Urinary bladder (tissue), 4 donors: Measurements from ENCODE around the gene SLC30A2. TPM values are rescaled to one million over a fixed set of nuclear protein-coding genes. Genes with fewer than 3 reads are reported as not detected.

ENCODE experiments used
- DNase-seq: peaks from one replicate; pipeline ENCODE4 v3.0.0-alpha.2; 2015; ENCODE audit errors: extremely low spot score
- H3K27ac ChIP-seq: one replicate; pipeline ENCODE4 v1.5.1; 2013; ENCODE audit warnings: low read depth, mild to moderate bottlenecking, moderate library complexity
- H3K36me3 ChIP-seq: one replicate; pipeline ENCODE4 v1.6.1; 2013; ENCODE audit warnings: mild to moderate bottlenecking, moderate library complexity; ENCODE audit not compliant: insufficient read depth
- H3K4me1 ChIP-seq: one replicate; pipeline ENCODE4 v1.6.1; 2013; ENCODE audit warnings: mild to moderate bottlenecking, moderate library complexity; ENCODE audit not compliant: insufficient read depth
- H3K4me3 ChIP-seq: one replicate; pipeline ENCODE4 v1.5.1; 2013; ENCODE audit warnings: low read depth, low read length
- WGBS: extraction: QIAGEN DNeasy Blood & Tissue Kit; methylation state at CpG from one replicate; pipeline ENCODE4 v1.1.7; 2013; 5-methylcytosine and 5-hydroxymethylcytosine counted together
- polyA plus RNA-seq: library from polyadenylated mRNA; stranded (reverse); fragments of 200-250 nt; gene quantifications from one replicate; pipeline ENCODE4 v1.2.3, GENCODE V29; 2013
- total RNA-seq: library from RNA; depleted of rRNA; stranded (reverse); fragments of >200 nt; gene quantifications from one replicate; pipeline ENCODE4 v1.2.3, GENCODE V29; 2014
- donor health status: healthy with polysubstance abuse.
- donor health status: healthy.

Gene SLC30A2
- total and polyA plus RNA-seq, 2 donors = 0.24 to 1.7 TPM

- Histone ChIP-seq H3K27ac (no peak overlapping the region), H3K4me1 (no peaks in the 10 kb centered on the region), H3K36me3 (no peaks in the 10 kb centered on the region), H3K4me3 (no peak overlapping the region)
- DNase-seq = no peak
- WGBS = 43% methylated on average over 8 of the region's 8 CpGs
Observed at GRCh38 chr1:26019641-26020315, 26.1 kb downstream of the SLC30A2 start.

GRCh38 chr1:26017606-26018005 lies 28.3 kb downstream of the SLC30A2 start:
- 36% methylated on average over 6 of the region's 6 CpGs for WGBS
- H3K27ac ChIP-seq = no peak overlapping the region
- DNase-seq = no peak

DNA sequence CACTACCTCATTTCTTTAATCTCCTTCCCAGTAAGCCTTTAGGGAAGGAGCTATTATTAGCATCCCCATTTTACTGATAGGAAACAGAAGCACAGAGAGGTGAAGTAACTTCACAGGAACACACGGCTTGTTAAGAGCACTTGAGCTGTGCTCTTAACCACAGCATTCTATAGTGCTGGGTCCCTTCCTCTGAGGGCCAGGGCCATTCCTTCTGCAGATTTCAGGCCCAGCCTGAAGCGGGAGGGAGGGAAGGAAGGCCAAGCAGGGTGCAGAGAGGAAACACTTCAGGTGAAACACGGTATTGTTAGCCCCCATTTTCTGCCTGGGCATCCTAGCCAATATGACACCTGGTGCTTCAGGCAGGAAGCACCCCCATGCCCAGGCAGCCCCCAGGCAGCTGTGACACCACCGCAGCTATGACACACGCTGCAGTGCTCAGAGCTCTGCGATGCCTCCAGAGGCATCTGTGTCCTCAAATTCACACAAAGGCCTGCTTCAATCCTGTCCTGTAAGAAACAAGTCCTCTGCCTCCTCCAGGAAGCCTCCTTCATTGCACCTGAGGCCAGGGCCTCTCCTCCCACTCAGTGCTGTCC lies 28.9 kb downstream of the SLC30A2 start:
- WGBS = 71% methylated on average over 6 of the region's 6 CpGs
- Histone ChIP-seq H3K27ac (no peak overlapping the region), H3K4me3 (no peak overlapping the region), H3K4me1 (no peaks in the 10 kb centered on the region), H3K36me3 (no peaks in the 10 kb centered on the region)
- no peak for DNase-seq

More at GRCh38 chr1:26017606-26018005, 28.3 kb downstream of the SLC30A2 start:
- Histone ChIP-seq H3K4me3 (no peak overlapping the region), H3K36me3 (no peaks in the 10 kb centered on the region), H3K4me1 (no peaks in the 10 kb centered on the region)

DNA sequence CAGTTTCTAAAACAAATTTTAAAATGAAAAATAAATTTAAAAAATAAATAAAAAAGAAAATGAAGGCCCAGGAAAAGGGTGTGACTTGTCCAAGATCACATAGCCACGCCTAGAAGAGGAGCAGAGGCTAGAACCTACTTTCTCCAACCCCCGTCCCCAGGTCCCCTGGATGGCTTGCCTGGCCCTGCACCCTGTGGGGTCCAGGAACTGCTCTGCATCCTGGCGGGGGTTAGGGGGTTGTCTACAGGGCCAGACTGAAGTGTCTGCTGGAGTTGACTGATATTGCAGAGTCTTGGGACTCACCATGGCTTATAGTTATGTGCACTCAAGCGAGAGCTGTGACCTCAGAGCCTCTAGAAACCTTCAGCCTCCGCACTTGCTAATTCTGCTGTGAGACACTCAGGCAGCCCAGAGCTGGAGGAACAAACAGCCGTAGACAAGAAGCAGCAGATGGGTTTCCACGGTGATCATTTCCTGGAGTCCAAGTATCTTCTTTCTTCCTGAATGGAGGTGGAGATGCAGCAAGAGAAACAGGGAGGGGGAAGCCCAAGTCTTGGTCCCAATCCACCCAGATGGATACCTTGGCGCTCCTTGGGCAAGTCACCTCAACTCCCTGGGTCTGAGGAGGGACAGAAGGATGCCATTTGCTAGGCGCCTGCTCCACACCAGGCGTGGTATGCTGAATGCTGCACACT lies 29.5 kb downstream of the SLC30A2 start:
- no peak overlapping the region for H3K27ac ChIP-seq
- DNase-seq = no peak
- H3K36me3 ChIP-seq = no peaks in the 10 kb centered on the region
- H3K4me3 ChIP-seq = no peak overlapping the region
- 73% methylated on average over 10 of the region's 10 CpGs for WGBS
- no peaks in the 10 kb centered on the region for H3K4me1 ChIP-seq

DNA sequence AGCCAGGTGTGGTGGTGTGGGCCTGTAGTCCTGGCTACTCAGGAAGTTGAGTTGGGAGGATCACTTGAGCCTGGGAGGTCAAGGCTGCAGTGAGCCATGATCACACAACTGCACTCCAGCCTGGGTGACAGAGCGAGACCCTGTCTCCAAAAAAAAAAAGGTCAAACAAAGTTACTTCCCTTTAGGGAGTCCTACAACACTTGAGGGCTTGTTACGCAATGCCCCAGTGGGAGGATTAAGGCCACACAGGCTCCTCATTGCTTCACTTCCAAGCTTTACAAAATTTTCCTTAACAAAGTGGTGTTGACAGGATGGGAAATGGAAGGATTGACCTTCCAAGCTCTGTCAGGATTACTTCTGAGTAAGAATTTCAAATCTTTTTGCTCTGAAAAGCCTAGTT lies 30.6 kb downstream of the SLC30A2 start:
- no peak overlapping the region for H3K4me3 ChIP-seq
- H3K4me1 ChIP-seq = no peaks in the 10 kb centered on the region
- no peak for DNase-seq
- WGBS = 88% methylated on average over 2 of the region's 2 CpGs
- no peak overlapping the region for H3K27ac ChIP-seq
- no peaks in the 10 kb centered on the region for H3K36me3 ChIP-seq

DNA sequence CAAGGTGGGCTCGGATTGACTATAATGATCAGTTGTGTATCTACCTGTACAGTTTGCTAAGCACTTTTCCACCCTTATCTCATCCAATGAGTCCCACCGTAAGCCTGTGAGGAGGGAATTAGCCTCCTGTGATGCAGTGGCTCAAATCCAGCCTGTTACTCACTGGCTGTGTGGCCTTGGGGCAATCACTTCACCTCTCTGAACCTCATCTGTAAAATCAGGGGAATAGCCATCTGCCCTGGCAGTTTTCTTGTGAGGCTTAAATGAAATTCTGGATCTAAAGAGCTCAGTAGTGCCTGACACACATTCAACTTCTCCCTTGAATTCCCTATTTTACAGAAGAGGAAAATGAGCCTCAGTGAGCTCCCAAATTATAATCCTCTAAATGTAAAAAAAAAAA lies 31.7 kb downstream of the SLC30A2 start:
- no peak overlapping the region for H3K27ac ChIP-seq
- 90% methylated on average over 2 of the region's 2 CpGs for WGBS
- H3K4me1 ChIP-seq = no peaks in the 10 kb centered on the region
- no peak overlapping the region for H3K4me3 ChIP-seq
- no peaks in the 10 kb centered on the region for H3K36me3 ChIP-seq
- DNase-seq = no peak

DNA sequence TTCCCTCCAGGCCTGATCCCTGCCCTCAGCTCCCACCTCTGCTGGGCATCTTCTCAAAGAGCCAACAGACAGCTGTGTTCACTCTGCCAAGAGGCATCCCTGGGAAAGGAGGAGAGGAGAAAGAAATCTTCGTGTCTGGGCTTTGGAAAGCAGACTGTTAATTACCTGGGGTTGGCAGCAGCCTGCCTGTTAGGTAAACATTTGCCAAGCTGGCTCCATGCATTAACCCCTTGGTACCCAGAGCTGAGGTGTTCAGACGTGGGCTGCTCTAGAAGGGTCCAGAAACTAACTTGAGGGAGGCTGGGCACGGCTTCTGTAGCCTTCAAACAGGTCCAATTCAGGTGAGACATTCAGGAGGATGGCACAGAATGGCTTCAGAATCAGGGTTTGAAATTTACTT lies 33.1 kb downstream of the SLC30A2 start:
- H3K27ac ChIP-seq = no peak overlapping the region
- no peak for DNase-seq
- no peaks in the 10 kb centered on the region for H3K36me3 ChIP-seq
- WGBS = 65% methylated on average over 3 of the region's 3 CpGs
- H3K4me3 ChIP-seq = no peak overlapping the region
- H3K4me1 ChIP-seq = no peaks in the 10 kb centered on the region

DNA sequence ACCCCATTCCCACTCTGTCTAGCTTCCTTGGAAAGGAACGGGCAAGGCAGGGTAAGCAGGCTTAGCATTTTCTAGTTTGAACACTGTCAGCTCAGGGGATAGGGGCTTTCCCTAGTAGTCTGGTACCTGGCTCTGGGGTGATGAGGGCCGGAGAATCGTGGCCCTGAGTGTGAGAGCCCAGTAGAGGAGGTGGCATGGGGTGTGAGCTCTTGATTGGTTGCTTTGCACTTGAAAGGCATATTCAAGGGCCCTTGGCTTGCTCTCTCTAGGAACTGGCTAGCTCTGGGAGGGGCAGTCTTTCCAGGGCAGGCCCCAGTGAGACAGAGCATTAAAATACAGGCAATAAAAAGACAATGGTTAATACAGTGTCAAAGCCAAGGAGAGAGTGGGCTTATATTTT lies 35.1 kb downstream of the SLC30A2 start:
- Histone ChIP-seq H3K27ac (no peak overlapping the region), H3K4me3 (no peak overlapping the region), H3K4me1 (no peaks in the 10 kb centered on the region), H3K36me3 (no peaks in the 10 kb centered on the region)
- 73% methylated on average over 3 of the region's 3 CpGs for WGBS
- DNase-seq = no peak

- Histone ChIP-seq H3K4me3 (no peak overlapping the region), H3K4me1 (no peaks in the 10 kb centered on the region), H3K27ac (no peak overlapping the region), H3K36me3 (no peaks in the 10 kb centered on the region)
- 56% methylated on average over 6 of the region's 6 CpGs for WGBS
- no peak for DNase-seq
Observed at GRCh38 chr1:26009796-26010447, 36.0 kb downstream of the SLC30A2 start.

GRCh38 chr1:26006710-26007109 lies 39.2 kb downstream of the SLC30A2 start:
- Histone ChIP-seq H3K27ac (no peak overlapping the region), H3K4me1 (no peaks in the 10 kb centered on the region), H3K4me3 (no peak overlapping the region), H3K36me3 (no peaks in the 10 kb centered on the region)
- DNase-seq = no peak
- 92% methylated on average over 16 of the region's 16 CpGs for WGBS

GRCh38 chr1:26005434-26006105 lies 40.3 kb downstream of the SLC30A2 start:
- H3K27ac ChIP-seq = no peak overlapping the region
- no peak overlapping the region for H3K4me3 ChIP-seq
- H3K36me3 ChIP-seq = no peaks in the 10 kb centered on the region
- DNase-seq = no peak
- 57% methylated on average over 4 of the region's 4 CpGs for WGBS
- no peaks in the 10 kb centered on the region for H3K4me1 ChIP-seq

- WGBS = 82% methylated on average over 2 of the region's 2 CpGs
- Histone ChIP-seq H3K36me3 (no peaks in the 10 kb centered on the region), H3K27ac (no peak overlapping the region), H3K4me1 (no peaks in the 10 kb centered on the region), H3K4me3 (no peak overlapping the region)
- DNase-seq = no peak
Observed at GRCh38 chr1:26003756-26004155, 42.2 kb downstream of the SLC30A2 start.

GRCh38 chr1:26003262-26003661 lies 42.7 kb downstream of the SLC30A2 start:
- Histone ChIP-seq H3K4me1 (no peaks in the 10 kb centered on the region), H3K4me3 (no peak overlapping the region), H3K27ac (no peak overlapping the region), H3K36me3 (no peaks in the 10 kb centered on the region)
- 92% methylated on average over 4 of the region's 4 CpGs for WGBS
- DNase-seq = no peak
